Effector memory CD4-positive, alpha-beta T cell (primary cell): ENCODE data around the gene ZNF227.

Experiments
- DNase-seq, 3 donors: peaks; one replicate each; pipeline ENCODE4 v3.0.0-alpha.2; 2020
- H3K27ac ChIP-seq: 2 replicates; pipeline ENCODE4 v1.7.0; 2013; ENCODE audit warnings: mild to moderate bottlenecking, low read length, moderate library complexity; ENCODE audit not compliant: insufficient read depth, poor library complexity, severe bottlenecking
- H3K27me3 ChIP-seq: replicated peaks from 2 replicates; pipeline ENCODE4 v1.7.0; 2013; ENCODE audit warnings: mild to moderate bottlenecking, low read length; ENCODE audit not compliant: insufficient read depth, control insufficient read depth, poor library complexity, severe bottlenecking
- H3K36me3 ChIP-seq: 2 replicates; pipeline ENCODE4 v1.7.0; 2013; ENCODE audit warnings: mild to moderate bottlenecking, low read length, moderate library complexity; ENCODE audit not compliant: control insufficient read depth, insufficient read depth
- H3K4me1 ChIP-seq: 2 replicates; pipeline ENCODE4 v1.7.0; 2013; ENCODE audit warnings: low read length, mild to moderate bottlenecking; ENCODE audit not compliant: control insufficient read depth, insufficient read depth, poor library complexity, severe bottlenecking
- H3K4me3 ChIP-seq: 2 replicates; pipeline ENCODE4 v1.7.0; 2013; ENCODE audit warnings: low read length, low read depth, mild to moderate bottlenecking; ENCODE audit not compliant: insufficient read depth, poor library complexity, severe bottlenecking
- H3K9me3 ChIP-seq: 2 replicates; pipeline ENCODE4 v1.7.0; 2013; ENCODE audit warnings: mild to moderate bottlenecking, low read length, moderate library complexity; ENCODE audit not compliant: control insufficient read depth

The ZNF227 gene

DNA sequence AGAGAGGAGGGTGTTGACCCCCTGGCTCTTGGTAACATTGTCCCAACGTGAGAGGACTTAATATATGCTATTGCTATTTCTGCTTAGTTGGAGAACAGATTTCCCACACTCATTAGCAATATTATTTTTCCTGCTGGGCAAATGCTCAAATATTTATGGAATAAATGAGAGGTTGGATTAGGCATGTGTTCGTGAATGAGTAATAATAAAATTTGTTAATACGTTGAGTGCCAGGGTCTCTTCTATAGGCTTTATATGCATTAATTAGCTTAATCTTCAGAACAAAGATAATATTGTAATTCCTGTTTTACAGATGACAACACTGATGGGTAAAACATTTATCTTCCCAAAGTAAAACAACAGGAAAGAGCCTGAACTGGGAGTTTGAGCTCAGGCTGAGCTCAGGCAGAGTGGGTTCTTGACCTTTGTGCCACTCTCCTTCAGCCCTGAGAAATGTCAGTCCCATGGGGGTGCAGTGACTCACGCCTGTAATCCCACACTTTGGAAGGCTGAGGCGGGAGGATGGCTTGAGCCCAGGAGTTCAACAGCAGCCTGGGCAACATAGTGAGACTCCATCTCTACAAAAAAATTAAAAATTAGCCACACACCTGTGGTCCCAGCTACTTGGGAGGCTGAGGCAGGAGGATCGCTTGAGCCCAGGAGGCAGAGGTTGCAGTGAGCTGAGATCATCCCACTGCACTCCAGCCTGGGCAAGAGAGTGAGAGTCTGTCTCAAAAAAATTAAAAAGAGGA, 48.5 kb downstream of the ZNF227 start:
- H3K4me3 ChIP-seq: no peak overlapping the region
- H3K27ac ChIP-seq: no peak overlapping the region
- no peaks in the 10 kb centered on the region for H3K4me1 ChIP-seq
- H3K27me3 ChIP-seq: no peaks in the 10 kb centered on the region
- H3K9me3 ChIP-seq: peaks cover 13% of the 10 kb centered on the region
- no peak for DNase-seq
- no peaks in the 10 kb centered on the region for H3K36me3 ChIP-seq

DNA sequence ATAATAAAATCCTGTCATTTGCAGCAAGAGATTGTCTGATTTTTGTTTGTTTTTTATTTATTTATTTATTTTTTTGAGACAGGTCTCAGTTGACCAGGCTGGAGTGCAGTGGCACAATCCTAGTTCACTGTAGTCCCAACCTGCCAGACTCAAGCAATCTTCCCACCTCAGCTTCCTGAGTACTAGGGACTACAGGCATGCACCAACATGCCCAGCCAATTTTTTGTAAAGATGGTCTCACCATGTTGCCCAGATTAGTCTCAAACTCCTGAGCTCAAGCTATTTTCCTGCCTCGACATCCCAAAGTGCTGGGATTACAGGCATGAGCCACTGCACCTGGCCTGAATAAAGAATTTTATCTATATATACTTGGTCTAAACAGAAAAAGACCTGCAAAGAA, 65.0 kb downstream of the ZNF227 start:
- Histone ChIP-seq H3K4me3 (no peak overlapping the region), H3K27ac (no peak overlapping the region), H3K9me3 (peaks cover 34% of the 10 kb centered on the region), H3K27me3 (no peaks in the 10 kb centered on the region), H3K36me3 (no peaks in the 10 kb centered on the region), H3K4me1 (no peaks in the 10 kb centered on the region)
- DNase-seq: no peak

DNA sequence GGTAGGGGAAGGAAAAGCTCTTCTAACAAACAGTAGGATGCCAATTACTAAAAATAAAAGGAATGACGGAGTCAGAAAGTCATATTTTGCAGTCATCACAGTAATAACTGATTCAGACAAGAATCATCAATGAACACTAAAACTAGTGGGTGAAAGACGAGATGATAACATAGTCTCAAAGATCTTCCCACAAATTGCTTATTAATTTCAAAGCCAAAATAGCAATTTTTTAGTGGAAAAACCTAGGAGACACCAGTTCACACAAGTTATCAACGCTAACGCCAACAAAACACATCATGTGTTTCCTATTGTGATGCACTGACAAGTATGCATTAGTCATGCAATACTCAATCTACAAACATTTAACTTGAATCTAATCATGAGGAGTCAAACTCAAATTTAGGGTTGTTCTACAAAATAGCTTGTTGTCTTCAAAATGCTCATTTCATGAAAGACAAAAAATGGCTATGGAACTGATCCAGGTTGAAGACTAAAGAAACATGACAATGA, 65.9 kb downstream of the ZNF227 start:
- Histone ChIP-seq H3K27ac (no peak overlapping the region), H3K4me3 (no peak overlapping the region), H3K9me3 (peaks cover 38% of the 10 kb centered on the region), H3K4me1 (no peaks in the 10 kb centered on the region), H3K27me3 (no peaks in the 10 kb centered on the region), H3K36me3 (no peaks in the 10 kb centered on the region)
- no peak for DNase-seq

DNA sequence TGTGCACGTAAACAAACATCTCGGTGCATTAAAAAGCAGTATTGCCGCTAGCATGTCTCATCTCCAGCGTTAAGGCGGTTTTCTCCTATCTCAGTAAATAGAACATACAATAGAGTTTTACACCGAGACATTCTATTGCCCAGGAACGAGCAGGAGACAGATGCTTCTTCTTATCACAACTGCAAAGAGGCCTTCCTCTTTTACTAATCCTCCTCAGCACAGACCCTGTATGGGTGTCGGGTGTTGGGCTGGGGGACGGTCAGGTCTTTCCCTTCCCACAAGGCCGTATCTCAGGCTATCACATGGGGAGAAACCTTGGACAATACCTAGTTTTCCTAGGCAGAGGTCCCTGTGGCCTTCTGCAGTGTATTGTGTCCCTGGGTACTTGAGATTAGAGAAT, 68.6 kb downstream of the ZNF227 start:
- Histone ChIP-seq H3K4me3 (no peak overlapping the region), H3K9me3 (peaks cover 31% of the 10 kb centered on the region), H3K4me1 (no peaks in the 10 kb centered on the region), H3K27ac (no peak overlapping the region), H3K36me3 (no peaks in the 10 kb centered on the region), H3K27me3 (no peaks in the 10 kb centered on the region)
- DNase-seq: no peak

DNA sequence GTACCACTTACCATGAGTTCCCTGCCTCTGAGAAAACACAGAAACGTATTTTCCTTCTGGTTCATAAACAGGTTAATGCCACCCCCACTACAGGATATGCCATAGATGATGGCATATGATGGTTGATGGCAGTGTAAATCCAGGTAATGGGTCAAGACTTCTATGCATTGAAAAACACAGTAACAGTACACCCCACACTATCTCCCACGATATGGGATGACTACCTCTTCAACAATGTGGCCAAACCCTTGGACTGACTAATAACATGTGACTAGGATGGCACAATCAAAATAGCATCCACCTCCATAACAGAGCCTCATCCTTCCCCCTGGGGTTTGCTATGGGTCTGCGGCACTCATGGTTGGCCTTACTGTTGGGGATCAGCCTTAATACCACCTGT, 70.5 kb downstream of the ZNF227 start:
- DNase-seq: no peak
- Histone ChIP-seq H3K4me3 (no peak overlapping the region), H3K27me3 (no peaks in the 10 kb centered on the region), H3K36me3 (peaks cover 12% of the 10 kb centered on the region), H3K4me1 (no peaks in the 10 kb centered on the region), H3K9me3 (peaks cover 42% of the 10 kb centered on the region), H3K27ac (no peak overlapping the region)

DNA sequence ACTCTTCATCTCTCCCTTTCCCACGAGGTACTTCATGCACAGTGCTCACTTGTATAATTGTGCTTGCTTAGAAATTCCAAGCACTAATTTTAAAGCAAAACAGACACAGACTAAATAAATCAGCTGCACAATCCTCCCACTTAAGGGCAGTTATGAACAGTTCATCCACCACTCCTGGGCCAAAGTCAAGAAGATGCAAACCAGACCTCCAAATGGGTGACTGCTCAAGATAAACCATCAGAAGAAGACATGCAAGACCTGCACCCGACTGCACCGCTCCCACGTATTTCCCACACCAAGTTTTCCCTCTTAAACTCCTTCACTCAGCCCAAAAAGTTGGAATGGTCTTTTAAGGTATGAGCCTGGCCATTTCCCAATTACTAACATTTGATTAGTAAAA, 72.6 kb downstream of the ZNF227 start:
- Histone ChIP-seq H3K9me3 (peaks cover 60% of the 10 kb centered on the region), H3K27me3 (no peaks in the 10 kb centered on the region), H3K4me3 (no peak overlapping the region), H3K36me3 (peaks cover 33% of the 10 kb centered on the region), H3K4me1 (no peaks in the 10 kb centered on the region), H3K27ac (no peak overlapping the region)
- DNase-seq: no peak
